Loucy (cell line): ENCODE results near the gene RSPO4.
A peak's percentile ranks its signal among the peaks of the same experiment; 100 is the strongest.

ENCODE experiments used
- EZH2phosphoT487 ChIP-seq: fragments of 200-600 bp; IDR thresholded peaks from 2 replicates; pipeline ENCODE4 v1.6.1; 2018; ENCODE audit warnings: antibody characterized with exemption, mild to moderate bottlenecking, moderate library complexity, borderline replicate concordance
- TF ChIP-seq, protein P1 (sequence below): fragments of 200-600 bp; sonication (generic); conservative IDR thresholded peaks from 2 replicates; pipeline ENCODE4 v1.5.1; 2014; ENCODE audit warnings: mild to moderate bottlenecking, antibody characterized with exemption, low read length

DNA sequence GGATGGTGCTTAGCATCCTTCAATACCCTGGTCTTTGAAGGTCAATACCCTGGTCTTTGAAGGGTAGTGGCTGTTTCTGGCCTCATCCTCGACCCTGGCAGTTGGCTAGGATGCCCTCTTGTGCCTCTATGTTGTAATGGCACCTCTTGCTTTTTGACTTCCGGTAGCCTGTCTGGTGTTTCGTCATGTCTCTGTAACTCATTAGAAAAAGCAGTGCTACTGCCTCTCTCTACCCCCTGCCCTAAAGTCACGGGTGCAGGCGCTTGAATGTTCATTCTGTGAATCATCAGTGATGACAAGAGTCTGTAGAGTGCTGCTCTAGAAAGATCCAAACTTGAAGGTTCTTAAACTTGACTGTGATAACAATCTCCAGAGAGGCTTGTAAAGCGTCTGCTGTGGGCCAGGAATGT, 28.3 kb downstream of the RSPO4 start:
- TF ChIP-seq, protein P1, sequence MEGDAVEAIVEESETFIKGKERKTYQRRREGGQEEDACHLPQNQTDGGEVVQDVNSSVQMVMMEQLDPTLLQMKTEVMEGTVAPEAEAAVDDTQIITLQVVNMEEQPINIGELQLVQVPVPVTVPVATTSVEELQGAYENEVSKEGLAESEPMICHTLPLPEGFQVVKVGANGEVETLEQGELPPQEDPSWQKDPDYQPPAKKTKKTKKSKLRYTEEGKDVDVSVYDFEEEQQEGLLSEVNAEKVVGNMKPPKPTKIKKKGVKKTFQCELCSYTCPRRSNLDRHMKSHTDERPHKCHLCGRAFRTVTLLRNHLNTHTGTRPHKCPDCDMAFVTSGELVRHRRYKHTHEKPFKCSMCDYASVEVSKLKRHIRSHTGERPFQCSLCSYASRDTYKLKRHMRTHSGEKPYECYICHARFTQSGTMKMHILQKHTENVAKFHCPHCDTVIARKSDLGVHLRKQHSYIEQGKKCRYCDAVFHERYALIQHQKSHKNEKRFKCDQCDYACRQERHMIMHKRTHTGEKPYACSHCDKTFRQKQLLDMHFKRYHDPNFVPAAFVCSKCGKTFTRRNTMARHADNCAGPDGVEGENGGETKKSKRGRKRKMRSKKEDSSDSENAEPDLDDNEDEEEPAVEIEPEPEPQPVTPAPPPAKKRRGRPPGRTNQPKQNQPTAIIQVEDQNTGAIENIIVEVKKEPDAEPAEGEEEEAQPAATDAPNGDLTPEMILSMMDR, result peak; percentile 75
- TF ChIP-seq EZH2phosphoT487, result no peak
